Muscle of leg (tissue), 11 donors: ENCODE results near the gene SREBF1. TPM values are rescaled to one million over a fixed set of nuclear protein-coding genes. Genes with fewer than 3 reads are reported as not detected.

Experiments used
- DNase-seq: peaks from one replicate; pipeline ENCODE4 v3.0.0; 2013
- H3K27ac ChIP-seq: one replicate; pipeline ENCODE4 v1.5.1; 2013; ENCODE audit warnings: mild to moderate bottlenecking, low read length, control low read depth
- H3K27me3 ChIP-seq: one replicate; pipeline ENCODE4 v1.6.1; 2013; ENCODE audit warnings: low read length; ENCODE audit not compliant: control insufficient read depth, insufficient read depth
- H3K36me3 ChIP-seq: one replicate; pipeline ENCODE4 v1.6.1; 2013; ENCODE audit warnings: low read length; ENCODE audit not compliant: control insufficient read depth, insufficient read depth
- H3K4me1 ChIP-seq: one replicate; pipeline ENCODE4 v1.6.1; 2013; ENCODE audit warnings: low read length; ENCODE audit not compliant: control insufficient read depth, insufficient read depth
- H3K4me3 ChIP-seq: one replicate; pipeline ENCODE4 v1.5.1; 2013; ENCODE audit warnings: low read length, control low read depth
- H3K9me3 ChIP-seq: replicated peaks from 2 replicates; pipeline ENCODE4 v1.6.1; 2013; ENCODE audit warnings: low read depth, low read length; ENCODE audit not compliant: control insufficient read depth
- WGBS: methylation state at CpG from one replicate; pipeline ENCODE4 v1.1.5; 2013; ENCODE audit warnings: missing lambda C conversion rate; ENCODE audit not compliant: insufficient coverage; 5-methylcytosine and 5-hydroxymethylcytosine counted together
- polyA plus RNA-seq, 8 donors: library from polyadenylated mRNA; unstranded; fragments of 120-200 nt; gene quantifications; one replicate each; pipeline versions ENCODE4 v1.2.1 to v1.2.3, GENCODE V29; 2013; ENCODE audit warnings: inconsistent platforms in 1 of 8, low replicate concordance in 1 of 8; ENCODE audit not compliant: insufficient read length in 8 of 8, insufficient read depth in 1 of 8
- total RNA-seq: library from RNA; stranded (reverse); fragments of 120-200 nt; gene quantifications from one replicate; pipeline ENCODE4 v1.2.4, GENCODE V29; 2013

Gene SREBF1
- total and polyA plus RNA-seq, 9 donors: 16.1 to 48.7 (median 33.4) TPM

GRCh38 chr17:17859909-17860765 is 23.4 kb upstream of the SREBF1 start:
- Histone ChIP-seq H3K4me1 (peaks cover 30% of the 10 kb centered on the region), H3K4me3 (no peak overlapping the region), H3K9me3 (no peaks in the 10 kb centered on the region), H3K27ac (no peak overlapping the region), H3K27me3 (no peaks in the 10 kb centered on the region), H3K36me3 (peaks cover 14% of the 10 kb centered on the region)
- peak; percentile 75 for DNase-seq
- WGBS: 32% methylated on average over 6 of the region's 9 CpGs

GRCh38 chr17:17857496-17857895 is 20.7 kb upstream of the SREBF1 start:
- Histone ChIP-seq H3K9me3 (no peaks in the 10 kb centered on the region), H3K4me3 (no peak overlapping the region), H3K27me3 (no peaks in the 10 kb centered on the region), H3K36me3 (peaks cover 5% of the 10 kb centered on the region), H3K4me1 (peaks cover 33% of the 10 kb centered on the region), H3K27ac (no peak overlapping the region)
- DNase-seq: no peak
- WGBS: 83% methylated on average over 4 of the region's 4 CpGs

GRCh38 chr17:17856386-17856785 is 19.6 kb upstream of the SREBF1 start:
- no peaks in the 10 kb centered on the region for H3K36me3 ChIP-seq
- peaks cover 31% of the 10 kb centered on the region for H3K4me1 ChIP-seq
- no peak for DNase-seq
- H3K27me3 ChIP-seq: no peaks in the 10 kb centered on the region
- H3K27ac ChIP-seq: no peak overlapping the region
- WGBS: 88% methylated on average over 2 of the region's 2 CpGs
- no peak overlapping the region for H3K4me3 ChIP-seq
- no peaks in the 10 kb centered on the region for H3K9me3 ChIP-seq

GRCh38 chr17:17855976-17856375 is 19.2 kb upstream of the SREBF1 start:
- WGBS: 44% methylated on average over 3 of the region's 3 CpGs
- H3K36me3 ChIP-seq: no peaks in the 10 kb centered on the region
- H3K9me3 ChIP-seq: no peaks in the 10 kb centered on the region
- peak; percentile 40 for DNase-seq
- no peak overlapping the region for H3K4me3 ChIP-seq
- no peak overlapping the region for H3K27ac ChIP-seq
- no peaks in the 10 kb centered on the region for H3K27me3 ChIP-seq
- peaks cover 31% of the 10 kb centered on the region for H3K4me1 ChIP-seq

- Histone ChIP-seq H3K27ac (no peak overlapping the region), H3K36me3 (no peaks in the 10 kb centered on the region), H3K4me3 (no peak overlapping the region), H3K9me3 (no peaks in the 10 kb centered on the region), H3K4me1 (peaks cover 40% of the 10 kb centered on the region), H3K27me3 (no peaks in the 10 kb centered on the region)
- no peak for DNase-seq
- WGBS: 93% methylated on average over 4 of the region's 8 CpGs
These were observed 17.1 kb upstream of the SREBF1 start for GRCh38 chr17:17853811-17854447.

GRCh38 chr17:17852930-17853329 is 16.1 kb upstream of the SREBF1 start:
- 81% methylated on average over 2 of the region's 3 CpGs for WGBS
- Histone ChIP-seq H3K9me3 (no peaks in the 10 kb centered on the region), H3K4me1 (peaks cover 46% of the 10 kb centered on the region), H3K4me3 (no peak overlapping the region), H3K27ac (no peak overlapping the region), H3K36me3 (peaks cover 4% of the 10 kb centered on the region), H3K27me3 (no peaks in the 10 kb centered on the region)
- no peak for DNase-seq

GRCh38 chr17:17851103-17852002 is 14.6 kb upstream of the SREBF1 start:
- peaks cover 42% of the 10 kb centered on the region for H3K4me1 ChIP-seq
- H3K27ac ChIP-seq: no peak overlapping the region
- H3K27me3 ChIP-seq: no peaks in the 10 kb centered on the region

GRCh38 chr17:17849845-17850373 is 13.1 kb upstream of the SREBF1 start:
- Histone ChIP-seq H3K27ac (peak overlapping the region; percentile 79), H3K4me1 (peaks cover 35% of the 10 kb centered on the region), H3K9me3 (no peaks in the 10 kb centered on the region), H3K27me3 (no peaks in the 10 kb centered on the region), H3K36me3 (peaks cover 22% of the 10 kb centered on the region), H3K4me3 (no peak overlapping the region)
- WGBS: 14% methylated on average over 1 of the region's 2 CpGs
- peak; percentile 60 for DNase-seq

More at GRCh38 chr17:17851103-17852002, 14.6 kb upstream of the SREBF1 start:
- 58% methylated on average over 15 of the region's 21 CpGs for WGBS
- DNase-seq: no peak
- no peaks in the 10 kb centered on the region for H3K9me3 ChIP-seq
- no peak overlapping the region for H3K4me3 ChIP-seq
- peaks cover 15% of the 10 kb centered on the region for H3K36me3 ChIP-seq

- no peak overlapping the region for H3K4me3 ChIP-seq
- peak; percentile 48 for DNase-seq
- no peaks in the 10 kb centered on the region for H3K27me3 ChIP-seq
- 72% methylated on average over 4 of the region's 5 CpGs for WGBS
- H3K9me3 ChIP-seq: no peaks in the 10 kb centered on the region
- peaks cover 22% of the 10 kb centered on the region for H3K36me3 ChIP-seq
- H3K4me1 ChIP-seq: peaks cover 34% of the 10 kb centered on the region
- H3K27ac ChIP-seq: peak overlapping the region; percentile 79
These were observed 12.5 kb upstream of the SREBF1 start for GRCh38 chr17:17849147-17849820.
